Suppressor macrophage treated with lipopolysaccharide for 1 hour (primary cell): ENCODE data around the gene DNAI1.

ENCODE experiments used
- DNase-seq, 3 donors: peaks; one replicate each; pipeline ENCODE4 v3.0.0-alpha.2; 2020 to 2022

The DNAI1 gene

GRCh38 chr9:34560599-34561214, 102.1 kb downstream of the DNAI1 start:
- no peak for DNase-seq

GRCh38 chr9:34562135-34562745, 103.6 kb downstream of the DNAI1 start:
- peak; percentile 32 to 51 (median 49) for DNase-seq

- DNase-seq = no peak
These were observed 104.7 kb downstream of the DNAI1 start for GRCh38 chr9:34563262-34563661.

- DNase-seq = no peak
These were observed 106.0 kb downstream of the DNAI1 start for GRCh38 chr9:34564617-34565016.

- no peak for DNase-seq
These were observed 107.3 kb downstream of the DNAI1 start for GRCh38 chr9:34565856-34566255.

- DNase-seq = no peak
These were observed 107.7 kb downstream of the DNAI1 start for GRCh38 chr9:34566322-34566721.

DNA sequence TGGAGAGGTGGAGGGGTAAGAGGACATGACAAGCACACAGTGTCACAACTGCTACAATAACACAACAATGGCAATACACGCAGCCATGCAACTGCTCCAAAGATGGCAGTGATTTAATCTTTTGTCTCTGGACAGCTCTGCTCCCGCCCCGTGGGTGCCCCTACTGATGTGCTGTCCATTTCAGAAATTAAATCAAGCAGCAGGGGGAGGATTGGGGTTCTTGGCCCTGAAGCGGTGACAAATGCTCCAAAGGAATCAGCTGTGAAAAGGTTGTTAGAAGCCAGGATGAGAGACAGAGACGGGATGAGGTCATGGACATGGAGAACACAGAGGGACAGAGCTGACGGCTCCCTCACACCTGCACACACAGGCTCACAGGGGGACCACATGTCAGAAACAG, 108.4 kb downstream of the DNAI1 start:
- DNase-seq = no peak

GRCh38 chr9:34568133-34568532, 109.5 kb downstream of the DNAI1 start:
- DNase-seq = no peak

DNA sequence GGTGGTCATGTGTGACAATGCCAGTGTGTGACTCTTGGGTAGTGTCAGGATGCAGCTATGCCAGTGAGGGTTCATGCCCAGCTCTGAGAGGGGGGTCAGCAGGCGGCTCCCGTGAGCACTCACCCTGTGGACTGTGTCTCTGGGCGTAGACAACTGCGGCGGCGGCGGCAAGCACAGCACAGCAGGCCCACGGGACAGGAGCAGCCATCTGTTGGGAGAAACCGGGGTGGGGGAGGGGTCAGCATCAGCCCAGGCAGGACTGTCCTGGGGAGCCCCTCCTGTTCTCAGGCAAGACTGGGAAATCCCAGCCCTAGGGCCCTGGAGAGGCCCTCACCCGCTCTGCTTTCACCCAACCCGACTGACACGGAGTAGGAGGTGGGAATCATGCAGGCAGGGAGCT, 110.2 kb downstream of the DNAI1 start:
- no peak for DNase-seq

GRCh38 chr9:34570376-34570775, 111.8 kb downstream of the DNAI1 start:
- no peak for DNase-seq
